HG03159 (cell line): ENCODE data around the gene PRICKLE2.
A peak's percentile ranks its signal among the peaks of the same experiment; 100 is the strongest.

ENCODE experiments used
- ATAC-seq: cut with Tn5 transposase; IDR thresholded peaks from one replicate; pipeline ENCODE4 v1.9.1; 2021; ENCODE audit warnings: mild to moderate bottlenecking, moderate library complexity; ENCODE audit not compliant: unreplicated experiment

The PRICKLE2 gene

GRCh38 chr3:64224826-64225610 lies at the start of gene PRICKLE2:
PRICKLE2 (minus strand) TSS chr3:64225466; CDS start chr3:64198927, 26,539 bp downstream.
- ATAC-seq = peak; percentile 86

- ATAC-seq = no peak
These were observed 47.6 kb upstream of the PRICKLE2 start for GRCh38 chr3:64272842-64273241.

GRCh38 chr3:64272271-64272670 lies 47.0 kb upstream of the PRICKLE2 start:
- no peak for ATAC-seq

- no peak for ATAC-seq
These were observed 46.4 kb upstream of the PRICKLE2 start for GRCh38 chr3:64271631-64272030.

GRCh38 chr3:64270866-64271260 lies 45.6 kb upstream of the PRICKLE2 start:
- ATAC-seq = no peak

GRCh38 chr3:64270142-64270865 lies 45.0 kb upstream of the PRICKLE2 start:
- no peak for ATAC-seq

- ATAC-seq = no peak
These were observed 43.7 kb upstream of the PRICKLE2 start for GRCh38 chr3:64268926-64269325.

GRCh38 chr3:64267721-64268604 lies 42.7 kb upstream of the PRICKLE2 start:
- ATAC-seq = no peak

- no peak for ATAC-seq
These were observed 41.7 kb upstream of the PRICKLE2 start for GRCh38 chr3:64266983-64267382.

- no peak for ATAC-seq
These were observed 41.0 kb upstream of the PRICKLE2 start for GRCh38 chr3:64266065-64266931.

- no peak for ATAC-seq
These were observed 40.4 kb upstream of the PRICKLE2 start for GRCh38 chr3:64265646-64266045.

- no peak for ATAC-seq
These were observed 39.3 kb upstream of the PRICKLE2 start for GRCh38 chr3:64264501-64265109.

GRCh38 chr3:64262574-64263114 lies 37.4 kb upstream of the PRICKLE2 start:
- ATAC-seq = no peak

GRCh38 chr3:64260431-64260830 lies 35.2 kb upstream of the PRICKLE2 start:
- no peak for ATAC-seq

- no peak for ATAC-seq
These were observed 34.4 kb upstream of the PRICKLE2 start for GRCh38 chr3:64259636-64260035.

- ATAC-seq = no peak
These were observed 32.0 kb upstream of the PRICKLE2 start for GRCh38 chr3:64257100-64257755.

GRCh38 chr3:64255741-64256340 lies 30.6 kb upstream of the PRICKLE2 start:
- no peak for ATAC-seq

GRCh38 chr3:64254443-64254842 lies 29.2 kb upstream of the PRICKLE2 start:
- ATAC-seq = no peak

GRCh38 chr3:64253689-64254088 lies 28.4 kb upstream of the PRICKLE2 start:
- ATAC-seq = no peak
